Skin epidermis (tissue), 12 donors: ENCODE measurements around the gene ERN1.

ENCODE experiments used
- H3K27ac ChIP-seq, 21 experiments: fragments of 200-600 bp; sonication (generic) in 11 of 21; one replicate each; pipeline ENCODE4 v1.5.0; 2020; ENCODE audit warnings: mild to moderate bottlenecking in 3 of 21, inconsistent platforms in 2 of 21, moderate library complexity in 2 of 21
- H3K4me3 ChIP-seq, 7 experiments: fragments of 200-600 bp; sonication (generic) in 2 of 7; one replicate each; pipeline ENCODE4 v1.5.0; 2020; ENCODE audit warnings: inconsistent platforms in 2 of 7, mild to moderate bottlenecking in 2 of 7, moderate library complexity in 1 of 7

Gene ERN1

GRCh38 chr17:64094412-64094811, 35.5 kb downstream of the ERN1 start:
- H3K27ac ChIP-seq: no peak overlapping the region
- no peak overlapping the region for H3K4me3 ChIP-seq

DNA sequence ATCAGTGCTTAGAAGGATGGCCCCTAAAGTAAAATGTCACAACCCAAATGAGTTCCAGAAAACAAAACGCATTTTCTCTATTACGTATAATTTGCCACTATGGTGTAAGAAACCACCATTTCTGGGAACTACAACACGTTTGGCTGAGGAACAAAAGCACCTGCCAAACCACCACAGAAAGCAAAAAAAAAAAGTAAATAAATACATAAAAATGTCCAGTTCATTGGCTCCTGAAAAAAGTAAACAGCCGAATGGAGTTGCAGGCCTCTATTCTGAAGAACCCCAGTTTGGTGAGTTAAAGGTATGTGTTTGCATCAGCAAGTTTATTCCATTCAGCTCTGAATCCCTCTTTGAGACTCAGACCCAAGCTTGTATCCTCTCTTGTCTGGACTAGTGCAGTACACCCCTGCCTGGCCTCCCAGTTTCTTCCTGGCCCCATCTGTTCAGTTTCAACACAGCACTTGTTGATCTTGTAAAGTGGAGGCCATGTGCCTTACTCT, 36.9 kb downstream of the ERN1 start:
- Histone ChIP-seq H3K4me3 (no peak overlapping the region), H3K27ac (peak overlapping the region in 3 of 21 experiments; percentile 3 to 42 (median 26))

DNA sequence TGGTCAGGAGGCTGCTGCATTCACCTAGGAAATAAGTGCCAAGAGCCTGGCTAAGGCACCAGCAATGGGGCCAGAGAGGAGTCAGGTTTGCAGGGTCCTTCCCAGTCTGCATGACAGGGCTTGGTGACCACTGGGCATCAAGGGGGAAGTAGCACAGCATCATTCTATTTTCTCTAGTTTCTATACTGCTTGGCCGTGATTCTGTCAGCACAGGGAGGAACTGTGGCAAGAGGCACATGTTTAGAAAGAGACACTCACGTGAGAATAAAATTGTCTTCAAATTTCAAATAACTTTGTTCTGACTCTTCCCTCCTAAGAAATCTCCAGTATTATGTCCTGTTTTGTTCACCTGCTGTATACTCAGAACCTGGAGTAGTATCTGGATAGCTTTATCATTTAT, 37.8 kb downstream of the ERN1 start:
- Histone ChIP-seq H3K4me3 (no peak overlapping the region), H3K27ac (peak overlapping the region in 1 of 21 experiments; percentile 44)

GRCh38 chr17:64091571-64091970, 38.4 kb downstream of the ERN1 start:
- peak overlapping the region in 5 of 21 experiments; percentile 5 to 44 (median 29) for H3K27ac ChIP-seq
- H3K4me3 ChIP-seq: no peak overlapping the region

DNA sequence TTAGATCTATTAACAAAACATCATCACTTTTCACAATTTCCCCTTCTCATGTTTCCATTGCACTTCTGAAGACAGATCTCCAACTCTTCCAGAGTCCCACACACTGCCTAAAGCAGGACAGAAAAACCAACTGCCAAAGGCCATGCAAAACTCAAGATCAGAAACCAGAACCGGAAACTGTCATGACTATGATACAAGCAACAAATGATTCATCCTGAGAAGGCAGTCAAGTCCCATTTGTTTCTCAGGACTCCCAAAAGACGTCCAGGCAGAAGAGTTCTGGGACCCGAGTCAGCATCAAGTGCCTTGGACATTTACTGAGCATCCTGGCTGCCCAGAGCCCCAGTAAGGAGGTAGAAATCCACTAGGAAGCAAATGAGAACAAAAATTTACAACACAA, 38.8 kb downstream of the ERN1 start:
- Histone ChIP-seq H3K27ac (peak overlapping the region in 5 of 21 experiments; percentile 5 to 44 (median 29)), H3K4me3 (no peak overlapping the region)

DNA sequence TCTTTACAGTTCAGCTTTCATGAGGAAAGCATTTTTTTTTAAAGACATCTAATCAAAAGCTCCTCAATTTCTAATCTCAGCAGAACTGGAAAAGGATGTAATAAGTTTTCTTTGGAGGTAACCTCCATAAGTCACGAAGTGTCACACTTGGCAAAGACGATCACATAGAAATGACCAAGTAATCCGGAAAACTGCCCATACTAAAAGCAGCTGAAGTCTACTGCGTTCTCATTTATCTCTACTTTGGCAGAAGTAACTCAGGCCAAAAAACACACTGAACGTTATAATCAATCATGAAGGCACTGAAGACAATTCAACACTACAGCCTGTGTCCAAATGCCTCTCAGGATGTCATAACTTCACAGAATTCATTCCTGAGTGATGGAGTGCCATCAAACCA, 39.8 kb downstream of the ERN1 start:
- Histone ChIP-seq H3K27ac (no peak overlapping the region), H3K4me3 (no peak overlapping the region)

DNA sequence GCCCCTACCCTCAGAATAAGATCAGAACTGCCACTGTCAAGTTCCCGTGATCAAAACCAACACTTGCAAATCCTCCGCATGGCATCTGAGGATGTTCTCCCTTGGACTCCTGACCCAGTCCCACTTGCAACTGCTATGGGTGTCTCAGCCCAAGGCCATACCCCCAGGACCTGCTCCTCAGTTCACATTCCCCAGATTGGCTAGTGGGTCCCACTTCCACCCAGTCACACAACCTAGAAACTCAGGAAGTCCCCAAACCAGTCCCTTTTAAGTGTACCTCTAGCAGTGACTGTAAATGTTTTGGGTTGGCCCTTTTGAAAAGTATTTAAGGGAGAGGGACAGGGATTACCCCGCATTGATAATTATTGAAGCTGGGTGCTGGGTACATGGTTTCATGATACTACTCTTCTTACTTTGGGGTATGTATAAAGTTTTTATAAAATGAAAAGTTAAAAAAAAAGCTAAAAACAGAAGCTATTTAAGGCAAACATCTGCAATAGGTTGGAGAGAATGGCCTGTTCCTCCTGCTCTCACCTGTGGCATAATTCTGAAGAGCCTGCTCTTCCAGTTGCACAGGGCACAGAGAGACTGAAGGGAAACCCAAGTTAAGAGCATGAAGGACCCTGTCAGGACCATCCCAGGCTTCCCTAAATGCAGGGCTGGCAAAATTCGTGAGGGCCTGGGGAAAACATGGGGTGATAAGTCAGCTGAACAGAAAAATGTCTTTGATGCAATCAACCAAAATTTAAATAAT, 42.5 kb downstream of the ERN1 start:
- peak overlapping the region in 5 of 21 experiments; percentile 14 to 41 (median 23) for H3K27ac ChIP-seq
- no peak overlapping the region for H3K4me3 ChIP-seq

DNA sequence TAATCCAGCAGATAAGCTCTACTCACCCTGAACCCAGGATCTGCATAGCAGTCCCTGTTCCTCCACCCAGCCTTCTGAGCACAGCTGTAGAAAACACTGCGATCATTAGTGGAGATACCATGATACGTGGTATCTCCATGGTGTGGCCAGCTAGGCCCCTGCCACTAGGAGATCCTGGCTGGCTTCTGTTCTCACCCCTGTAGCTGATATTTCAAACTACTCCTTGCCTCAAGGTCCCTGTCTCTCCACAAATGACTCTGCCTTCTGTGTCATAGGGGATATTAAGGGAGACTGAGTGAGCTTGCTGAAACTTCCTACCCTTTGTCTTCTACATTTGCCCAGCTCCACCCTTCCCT, 44.3 kb downstream of the ERN1 start:
- H3K27ac ChIP-seq: peak overlapping the region in 4 of 21 experiments; percentile 15 to 66 (median 34)
- H3K4me3 ChIP-seq: no peak overlapping the region

GRCh38 chr17:64084940-64085649, 44.8 kb downstream of the ERN1 start:
- Histone ChIP-seq H3K27ac (peak overlapping the region in 5 of 21 experiments; percentile 2 to 77 (median 30)), H3K4me3 (no peak overlapping the region)

GRCh38 chr17:64084086-64084939, 45.6 kb downstream of the ERN1 start:
- Histone ChIP-seq H3K4me3 (no peak overlapping the region), H3K27ac (peak overlapping the region in 8 of 21 experiments; percentile 6 to 77 (median 35))

DNA sequence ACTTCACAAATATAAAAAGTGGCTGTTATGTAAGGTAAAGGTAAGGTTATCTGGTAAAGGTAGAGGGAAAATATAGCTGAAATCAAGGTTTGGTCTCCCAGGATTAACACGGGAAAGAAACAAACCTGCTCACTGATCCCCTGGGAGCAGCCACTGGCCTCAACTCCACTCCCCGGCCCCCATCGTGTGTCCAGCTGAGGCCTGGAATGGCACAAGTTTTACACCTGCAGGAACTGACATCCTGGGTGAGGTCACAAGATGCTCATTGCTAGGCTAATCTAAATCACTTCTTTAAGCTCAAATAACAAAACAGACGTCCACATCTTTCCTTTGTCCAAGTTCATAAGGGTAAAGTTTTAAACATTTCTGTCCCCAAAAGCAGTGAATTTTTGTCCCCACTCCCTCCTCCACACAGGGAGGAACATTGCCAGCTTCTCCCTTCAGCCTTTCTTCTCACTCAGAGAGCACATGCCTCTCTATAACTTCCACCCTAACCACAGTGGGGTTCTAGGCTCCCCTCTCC, 46.3 kb downstream of the ERN1 start:
- H3K4me3 ChIP-seq: no peak overlapping the region
- H3K27ac ChIP-seq: peak overlapping the region in 7 of 21 experiments; percentile 6 to 77 (median 40)

DNA sequence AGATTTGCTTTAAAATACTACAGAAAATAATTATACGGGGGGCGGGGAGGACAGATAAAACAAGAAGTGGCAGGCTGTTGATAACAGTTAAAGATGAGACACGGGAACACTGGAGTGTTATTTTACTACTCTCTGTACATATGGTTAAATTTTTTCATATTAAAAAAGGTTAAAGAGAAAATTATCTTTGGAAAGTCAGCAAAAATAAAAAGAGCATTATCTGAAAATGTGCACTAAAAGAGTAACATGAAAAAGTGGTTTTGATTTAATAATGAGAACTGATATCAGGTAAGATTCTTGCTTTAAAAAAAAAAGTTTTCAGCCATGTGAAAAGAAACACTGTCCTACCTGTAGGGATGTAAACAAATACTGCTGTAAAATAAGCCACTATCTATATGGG, 46.9 kb downstream of the ERN1 start:
- Histone ChIP-seq H3K27ac (peak overlapping the region in 9 of 21 experiments; percentile 4 to 77 (median 62)), H3K4me3 (no peak overlapping the region)

GRCh38 chr17:64081802-64082799, 47.8 kb downstream of the ERN1 start:
- Histone ChIP-seq H3K4me3 (no peak overlapping the region), H3K27ac (peak overlapping the region in 15 of 21 experiments; percentile 4 to 77 (median 43))

DNA sequence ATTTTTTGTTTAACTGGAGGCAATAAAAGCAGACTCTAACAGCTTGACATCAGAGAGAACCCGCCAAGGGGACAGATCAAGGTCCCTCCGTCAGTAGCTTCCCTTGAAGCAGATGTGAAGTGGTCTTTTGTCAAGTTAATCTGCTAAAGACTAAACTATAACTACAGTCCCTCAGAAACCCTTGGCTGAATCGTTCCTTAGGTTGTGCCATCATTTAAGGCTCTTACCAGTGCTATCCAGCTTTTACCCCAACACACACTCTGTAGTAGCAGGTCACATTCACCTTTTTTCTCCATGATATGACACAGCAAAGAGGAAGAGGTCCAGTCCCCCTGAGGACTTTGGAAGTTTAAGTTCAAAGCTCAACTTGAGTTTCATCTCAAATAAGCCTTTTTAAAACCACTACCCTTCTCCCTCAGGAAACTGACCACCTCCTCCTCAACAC, 49.7 kb downstream of the ERN1 start:
- H3K27ac ChIP-seq: peak overlapping the region in 1 of 21 experiments; percentile 77
- H3K4me3 ChIP-seq: no peak overlapping the region

- H3K4me3 ChIP-seq: no peak overlapping the region
These were observed 52.6 kb downstream of the ERN1 start for GRCh38 chr17:64077379-64077778.

GRCh38 chr17:64075913-64076312, 54.0 kb downstream of the ERN1 start:
- Histone ChIP-seq H3K27ac (peak overlapping the region in 9 of 21 experiments; percentile 17 to 65 (median 38)), H3K4me3 (no peak overlapping the region)

More at GRCh38 chr17:64077379-64077778, 52.6 kb downstream of the ERN1 start:
- peak overlapping the region in 6 of 21 experiments; percentile 7 to 53 (median 27) for H3K27ac ChIP-seq

DNA sequence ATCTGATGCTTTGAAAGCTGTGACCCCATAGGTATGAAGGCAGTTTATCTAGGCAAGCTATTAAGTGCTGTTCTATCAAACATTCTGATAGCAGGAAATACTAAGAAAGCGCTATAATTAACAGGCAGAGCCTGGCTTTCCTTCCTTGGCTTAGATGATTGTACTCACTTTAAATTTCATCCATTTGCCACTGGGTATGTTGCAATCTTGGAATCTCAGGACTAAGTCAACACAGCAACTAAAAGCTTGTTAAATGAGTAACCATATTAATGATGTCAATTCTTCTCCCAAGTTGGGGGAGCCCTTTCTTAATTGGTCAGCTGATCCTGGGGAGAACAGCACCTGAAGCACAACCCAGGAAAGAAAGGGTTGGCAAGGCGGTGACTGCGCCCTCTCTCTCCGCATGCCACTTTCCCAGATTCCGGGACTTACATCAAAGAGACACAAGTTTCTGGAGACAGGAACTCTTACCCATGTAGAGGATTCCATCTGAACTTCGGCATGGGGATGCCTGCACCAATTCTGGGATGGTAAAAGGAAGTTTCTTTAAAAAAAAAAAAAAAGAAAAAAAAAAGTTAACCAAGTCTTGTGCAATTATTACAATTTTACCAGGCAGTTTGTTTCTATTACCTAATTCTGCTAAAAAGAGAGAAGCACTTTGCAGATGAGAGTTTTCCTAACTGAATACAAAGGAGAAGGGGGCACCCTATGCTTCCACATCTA, 55.1 kb downstream of the ERN1 start:
- Histone ChIP-seq H3K27ac (peak overlapping the region in 16 of 21 experiments; percentile 8 to 65 (median 36)), H3K4me3 (no peak overlapping the region)
